GM23338 (cell line): ENCODE data around the gene NFATC3. TPM values are rescaled to one million over a fixed set of nuclear protein-coding genes. Genes with fewer than 3 reads are reported as not detected.
A peak's percentile ranks its signal among the peaks of the same experiment; 100 is the strongest.

Experiments
- ATAC-seq: fragments of 200-7000 bp; cut with Tn5 transposase; 3 replicates; pipeline ENCODE4 v1.9.1; 2020
- DNase-seq: peaks from one replicate; pipeline ENCODE4 v3.0.0-alpha.2; 2015; ENCODE audit warnings: low spot score
- H2AFZ ChIP-seq: fragments of 200-600 bp; sonication (generic); 2 replicates; pipeline ENCODE4 v1.8.0; 2016; ENCODE audit warnings: antibody characterized with exemption, mild to moderate bottlenecking, moderate library complexity
- H3F3A ChIP-seq: fragments of 200-600 bp; sonication (generic); replicated peaks from 2 replicates; pipeline ENCODE4 v1.8.0; 2017; ENCODE audit warnings: antibody characterized with exemption, mixed run types, low read depth
- H3K27ac ChIP-seq: fragments of 200-600 bp; sonication (generic); 2 replicates; pipeline ENCODE4 v1.6.1; 2016; ENCODE audit warnings: low read depth
- H3K27me3 ChIP-seq: fragments of 200-600 bp; sonication (generic); 2 replicates; pipeline ENCODE4 v1.8.0; 2016; ENCODE audit warnings: mild to moderate bottlenecking, mixed run types, moderate library complexity; ENCODE audit not compliant: insufficient read depth
- H3K36me3 ChIP-seq: fragments of 200-600 bp; sonication (generic); 2 replicates; pipeline ENCODE4 v1.8.0; 2016; ENCODE audit warnings: mild to moderate bottlenecking; ENCODE audit not compliant: insufficient read depth
- H3K4me1 ChIP-seq: fragments of 200-600 bp; sonication (generic); 2 replicates; pipeline ENCODE4 v1.8.0; 2016; ENCODE audit warnings: mild to moderate bottlenecking, moderate library complexity; ENCODE audit not compliant: insufficient read depth
- H3K4me2 ChIP-seq: fragments of 200-600 bp; sonication (generic); 2 replicates; pipeline ENCODE4 v1.7.1; 2017; ENCODE audit warnings: mixed run types
- H3K4me3 ChIP-seq: fragments of 200-600 bp; sonication (generic); 2 replicates; pipeline ENCODE4 v1.6.1; 2016; ENCODE audit warnings: mixed run types
- H3K79me2 ChIP-seq: fragments of 200-600 bp; sonication (generic); replicated peaks from 2 replicates; pipeline ENCODE4 v1.8.0; 2017; ENCODE audit warnings: mild to moderate bottlenecking; ENCODE audit not compliant: insufficient read depth
- H3K9me2 ChIP-seq: fragments of 200-600 bp; sonication (generic); 2 replicates; pipeline ENCODE4 v1.8.0; 2017; ENCODE audit not compliant: insufficient read depth
- H4K20me1 ChIP-seq: fragments of 200-600 bp; sonication (generic); replicated peaks from 2 replicates; pipeline ENCODE4 v1.8.0; 2017; ENCODE audit warnings: mild to moderate bottlenecking; ENCODE audit not compliant: insufficient read depth
- H3K27ac Mint-ChIP-seq: 2 replicates; pipeline ENCODE4 v1.8.0; 2020; ENCODE audit warnings: inconsistent platforms, mild to moderate bottlenecking, moderate library complexity, mixed read lengths
- H3K27me3 Mint-ChIP-seq: 3 replicates; pipeline ENCODE4 v1.8.0; 2022; ENCODE audit warnings: low read depth, mild to moderate bottlenecking, moderate library complexity, mixed read lengths, inconsistent platforms; ENCODE audit not compliant: insufficient read depth, poor library complexity
- H3K36me3 Mint-ChIP-seq: 3 replicates; pipeline ENCODE4 v1.8.0; 2021; ENCODE audit warnings: low read depth, mild to moderate bottlenecking, inconsistent platforms, moderate library complexity, mixed read lengths
- H3K4me1 Mint-ChIP-seq: 3 replicates; pipeline ENCODE4 v1.8.0; 2020; ENCODE audit warnings: mild to moderate bottlenecking, inconsistent platforms, mixed read lengths
- H3K4me3 Mint-ChIP-seq: 3 replicates; pipeline ENCODE4 v1.8.0; 2021; ENCODE audit warnings: moderate library complexity, mild to moderate bottlenecking, inconsistent platforms, mixed read lengths
- H3K9me3 Mint-ChIP-seq: 3 replicates; pipeline ENCODE4 v1.8.0; 2020; ENCODE audit warnings: moderate library complexity, mild to moderate bottlenecking, inconsistent platforms, mixed read lengths
- POLR2AphosphoS5 ChIP-seq: IDR thresholded peaks from 2 replicates; pipeline ENCODE4 v1.6.1; 2016; ENCODE audit warnings: antibody characterized with exemption, low read depth
- STAT1 ChIP-seq: IDR thresholded peaks from one replicate; pipeline ENCODE4 v1.6.1; 2016; ENCODE audit warnings: antibody characterized with exemption; ENCODE audit not compliant: unreplicated experiment
- ZNF331 ChIP-seq: fragments of 250-450 bp; sonication (Bioruptor Pico); IDR thresholded peaks from 2 replicates; pipeline ENCODE4 v1.5.0; 2020; ENCODE audit warnings: low read depth, mild to moderate bottlenecking, moderate library complexity
- polyA plus RNA-seq: library from polyadenylated mRNA; unstranded; fragments of >200 nt; fragmentation: Nextera tagmentation; extraction: Ambion mirVana; gene quantifications from 2 replicates; pipeline ENCODE4 v1.2.1, GENCODE V29; 2016
- total RNA-seq: library from RNA; depleted of rRNA; stranded (reverse); fragments of >200 nt; shearing (Covaris generic); gene quantifications from 2 replicates; pipeline ENCODE4 v1.2.3, GENCODE V29; 2014
- TF ChIP-seq, protein P1 (sequence below): fragments of 250-450 bp; sonication (Bioruptor Pico); IDR thresholded peaks from 2 replicates; pipeline ENCODE4 v1.5.0; 2020; ENCODE audit warnings: mild to moderate bottlenecking, moderate library complexity
- TF ChIP-seq, protein P2 (sequence below): IDR thresholded peaks from one replicate; pipeline ENCODE4 v1.6.1; 2018; ENCODE audit warnings: antibody characterized with exemption; ENCODE audit not compliant: unreplicated experiment

The NFATC3 gene
- total and polyA plus RNA-seq, 2 experiments from 2014 or later, result 9.2 to 40.9 TPM

DNA sequence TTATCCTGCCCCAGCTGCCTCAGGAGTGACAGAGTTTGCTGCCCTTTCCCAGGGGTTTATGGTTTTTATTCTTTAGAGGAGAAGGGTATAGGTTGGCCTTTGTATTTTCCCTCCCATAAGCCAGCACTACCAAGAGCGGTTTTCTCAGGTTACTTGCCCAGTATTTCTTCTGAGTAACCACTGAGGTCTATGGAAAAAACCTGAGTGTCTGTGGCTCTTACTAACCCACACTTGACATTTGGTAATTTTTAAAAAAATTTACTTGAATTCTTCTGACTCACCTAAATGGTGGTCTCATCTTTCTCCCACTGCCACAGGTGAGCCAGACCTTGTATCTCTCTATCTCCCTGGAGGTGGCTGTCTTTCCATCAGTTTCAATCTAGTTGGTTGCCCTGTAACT, 185.2 kb downstream of the NFATC3 start (continued):
- no peak for TF ChIP-seq STAT1
- TF ChIP-seq, protein P1, sequence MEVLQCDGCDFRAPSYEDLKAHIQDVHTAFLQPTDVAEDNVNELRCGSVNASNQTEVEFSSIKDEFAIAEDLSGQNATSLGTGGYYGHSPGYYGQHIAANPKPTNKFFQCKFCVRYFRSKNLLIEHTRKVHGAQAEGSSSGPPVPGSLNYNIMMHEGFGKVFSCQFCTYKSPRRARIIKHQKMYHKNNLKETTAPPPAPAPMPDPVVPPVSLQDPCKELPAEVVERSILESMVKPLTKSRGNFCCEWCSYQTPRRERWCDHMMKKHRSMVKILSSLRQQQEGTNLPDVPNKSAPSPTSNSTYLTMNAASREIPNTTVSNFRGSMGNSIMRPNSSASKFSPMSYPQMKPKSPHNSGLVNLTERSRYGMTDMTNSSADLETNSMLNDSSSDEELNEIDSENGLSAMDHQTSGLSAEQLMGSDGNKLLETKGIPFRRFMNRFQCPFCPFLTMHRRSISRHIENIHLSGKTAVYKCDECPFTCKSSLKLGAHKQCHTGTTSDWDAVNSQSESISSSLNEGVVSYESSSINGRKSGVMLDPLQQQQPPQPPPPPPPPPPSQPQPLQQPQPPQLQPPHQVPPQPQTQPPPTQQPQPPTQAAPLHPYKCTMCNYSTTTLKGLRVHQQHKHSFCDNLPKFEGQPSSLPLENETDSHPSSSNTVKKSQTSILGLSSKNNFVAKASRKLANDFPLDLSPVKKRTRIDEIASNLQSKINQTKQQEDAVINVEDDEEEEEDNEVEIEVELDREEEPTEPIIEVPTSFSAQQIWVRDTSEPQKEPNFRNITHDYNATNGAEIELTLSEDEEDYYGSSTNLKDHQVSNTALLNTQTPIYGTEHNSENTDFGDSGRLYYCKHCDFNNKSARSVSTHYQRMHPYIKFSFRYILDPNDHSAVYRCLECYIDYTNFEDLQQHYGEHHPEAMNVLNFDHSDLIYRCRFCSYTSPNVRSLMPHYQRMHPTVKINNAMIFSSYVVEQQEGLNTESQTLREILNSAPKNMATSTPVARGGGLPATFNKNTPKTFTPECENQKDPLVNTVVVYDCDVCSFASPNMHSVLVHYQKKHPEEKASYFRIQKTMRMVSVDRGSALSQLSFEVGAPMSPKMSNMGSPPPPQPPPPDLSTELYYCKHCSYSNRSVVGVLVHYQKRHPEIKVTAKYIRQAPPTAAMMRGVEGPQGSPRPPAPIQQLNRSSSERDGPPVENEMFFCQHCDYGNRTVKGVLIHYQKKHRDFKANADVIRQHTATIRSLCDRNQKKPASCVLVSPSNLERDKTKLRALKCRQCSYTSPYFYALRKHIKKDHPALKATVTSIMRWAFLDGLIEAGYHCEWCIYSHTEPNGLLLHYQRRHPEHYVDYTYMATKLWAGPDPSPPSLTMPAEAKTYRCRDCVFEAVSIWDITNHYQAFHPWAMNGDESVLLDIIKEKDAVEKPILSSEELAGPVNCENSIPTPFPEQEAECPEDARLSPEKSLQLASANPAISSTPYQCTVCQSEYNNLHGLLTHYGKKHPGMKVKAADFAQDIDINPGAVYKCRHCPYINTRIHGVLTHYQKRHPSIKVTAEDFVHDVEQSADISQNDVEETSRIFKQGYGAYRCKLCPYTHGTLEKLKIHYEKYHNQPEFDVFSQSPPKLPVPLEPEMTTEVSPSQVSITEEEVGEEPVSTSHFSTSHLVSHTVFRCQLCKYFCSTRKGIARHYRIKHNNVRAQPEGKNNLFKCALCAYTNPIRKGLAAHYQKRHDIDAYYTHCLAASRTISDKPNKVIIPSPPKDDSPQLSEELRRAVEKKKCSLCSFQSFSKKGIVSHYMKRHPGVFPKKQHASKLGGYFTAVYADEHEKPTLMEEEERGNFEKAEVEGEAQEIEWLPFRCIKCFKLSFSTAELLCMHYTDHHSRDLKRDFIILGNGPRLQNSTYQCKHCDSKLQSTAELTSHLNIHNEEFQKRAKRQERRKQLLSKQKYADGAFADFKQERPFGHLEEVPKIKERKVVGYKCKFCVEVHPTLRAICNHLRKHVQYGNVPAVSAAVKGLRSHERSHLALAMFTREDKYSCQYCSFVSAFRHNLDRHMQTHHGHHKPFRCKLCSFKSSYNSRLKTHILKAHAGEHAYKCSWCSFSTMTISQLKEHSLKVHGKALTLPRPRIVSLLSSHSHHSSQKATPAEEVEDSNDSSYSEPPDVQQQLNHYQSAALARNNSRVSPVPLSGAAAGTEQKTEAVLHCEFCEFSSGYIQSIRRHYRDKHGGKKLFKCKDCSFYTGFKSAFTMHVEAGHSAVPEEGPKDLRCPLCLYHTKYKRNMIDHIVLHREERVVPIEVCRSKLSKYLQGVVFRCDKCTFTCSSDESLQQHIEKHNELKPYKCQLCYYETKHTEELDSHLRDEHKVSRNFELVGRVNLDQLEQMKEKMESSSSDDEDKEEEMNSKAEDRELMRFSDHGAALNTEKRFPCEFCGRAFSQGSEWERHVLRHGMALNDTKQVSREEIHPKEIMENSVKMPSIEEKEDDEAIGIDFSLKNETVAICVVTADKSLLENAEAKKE (CRISPR knock-in tag), result no peak

DNA sequence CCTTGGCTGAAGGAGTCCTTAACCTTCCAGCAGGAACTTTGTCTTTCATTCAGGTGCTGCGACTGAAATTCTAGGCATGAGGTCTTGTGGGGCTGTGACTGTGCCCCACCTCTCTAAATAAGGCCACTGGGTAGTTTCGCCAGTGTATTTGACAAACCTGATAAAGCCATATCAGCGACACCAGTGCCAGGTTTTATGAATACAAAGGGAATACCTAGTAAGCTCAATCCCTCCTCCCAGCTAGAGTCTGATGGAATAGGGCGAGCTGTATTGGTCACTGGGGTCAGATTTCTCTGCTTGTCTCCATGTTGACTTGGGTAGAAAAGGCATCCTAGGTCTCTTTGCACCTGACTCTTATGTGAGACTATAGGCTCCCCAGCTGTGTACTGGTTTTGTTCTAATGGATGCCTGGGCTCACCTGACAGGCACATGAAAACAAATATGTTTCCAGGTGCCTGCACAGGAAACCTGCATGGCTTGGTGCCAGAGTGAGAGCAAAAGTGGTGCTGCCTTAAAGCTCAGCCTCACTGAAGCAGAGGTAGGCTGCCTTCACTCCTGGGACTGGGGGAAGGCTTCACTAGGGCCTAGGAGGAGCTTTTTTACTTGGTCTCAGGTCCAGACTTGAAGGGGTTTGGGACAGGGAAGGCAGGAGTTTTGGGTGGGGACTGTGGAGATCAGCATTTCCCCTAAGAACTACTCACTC, 187.5 kb downstream of the NFATC3 start:
- Histone ChIP-seq H3K27me3 (no peaks in the 10 kb centered on the region), H3K79me2 (peaks cover 52% of the 10 kb centered on the region), H3K4me2 (no peak overlapping the region), H3K36me3 (no peaks in the 10 kb centered on the region), H3K4me1 (peaks cover 15% of the 10 kb centered on the region), H4K20me1 (peaks cover 13% of the 10 kb centered on the region), H3F3A (no peaks in the 10 kb centered on the region), H2AFZ (no peak overlapping the region), H3K27ac (no peak overlapping the region), H3K9me2 (no peaks in the 10 kb centered on the region), H3K4me3 (no peak overlapping the region)
- DNase-seq (no peak), ATAC-seq (no peak; the same call in 2 of the 3 replicates)
- peaks cover 5% of the 10 kb centered on the region for H3K27me3 Mint-ChIP-seq
- peak overlapping the region; percentile 66 for H3K27ac Mint-ChIP-seq
- no peak overlapping the region for H3K4me3 Mint-ChIP-seq
- no peaks in the 10 kb centered on the region for H3K9me3 Mint-ChIP-seq
- H3K36me3 Mint-ChIP-seq, result peaks cover 24% of the 10 kb centered on the region
- peaks cover 15% of the 10 kb centered on the region for H3K4me1 Mint-ChIP-seq
- TF ChIP-seq, protein P1 (CRISPR knock-in tag), result no peak
- TF ChIP-seq POLR2AphosphoS5 (no peak), ZNF331 (CRISPR knock-in tag) (no peak)
- TF ChIP-seq, protein P2, sequence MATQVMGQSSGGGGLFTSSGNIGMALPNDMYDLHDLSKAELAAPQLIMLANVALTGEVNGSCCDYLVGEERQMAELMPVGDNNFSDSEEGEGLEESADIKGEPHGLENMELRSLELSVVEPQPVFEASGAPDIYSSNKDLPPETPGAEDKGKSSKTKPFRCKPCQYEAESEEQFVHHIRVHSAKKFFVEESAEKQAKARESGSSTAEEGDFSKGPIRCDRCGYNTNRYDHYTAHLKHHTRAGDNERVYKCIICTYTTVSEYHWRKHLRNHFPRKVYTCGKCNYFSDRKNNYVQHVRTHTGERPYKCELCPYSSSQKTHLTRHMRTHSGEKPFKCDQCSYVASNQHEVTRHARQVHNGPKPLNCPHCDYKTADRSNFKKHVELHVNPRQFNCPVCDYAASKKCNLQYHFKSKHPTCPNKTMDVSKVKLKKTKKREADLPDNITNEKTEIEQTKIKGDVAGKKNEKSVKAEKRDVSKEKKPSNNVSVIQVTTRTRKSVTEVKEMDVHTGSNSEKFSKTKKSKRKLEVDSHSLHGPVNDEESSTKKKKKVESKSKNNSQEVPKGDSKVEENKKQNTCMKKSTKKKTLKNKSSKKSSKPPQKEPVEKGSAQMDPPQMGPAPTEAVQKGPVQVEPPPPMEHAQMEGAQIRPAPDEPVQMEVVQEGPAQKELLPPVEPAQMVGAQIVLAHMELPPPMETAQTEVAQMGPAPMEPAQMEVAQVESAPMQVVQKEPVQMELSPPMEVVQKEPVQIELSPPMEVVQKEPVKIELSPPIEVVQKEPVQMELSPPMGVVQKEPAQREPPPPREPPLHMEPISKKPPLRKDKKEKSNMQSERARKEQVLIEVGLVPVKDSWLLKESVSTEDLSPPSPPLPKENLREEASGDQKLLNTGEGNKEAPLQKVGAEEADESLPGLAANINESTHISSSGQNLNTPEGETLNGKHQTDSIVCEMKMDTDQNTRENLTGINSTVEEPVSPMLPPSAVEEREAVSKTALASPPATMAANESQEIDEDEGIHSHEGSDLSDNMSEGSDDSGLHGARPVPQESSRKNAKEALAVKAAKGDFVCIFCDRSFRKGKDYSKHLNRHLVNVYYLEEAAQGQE, result no peak
